Right kidney (tissue), 9 donors: Measurements from ENCODE around the gene DCP2.
"Not testable (repeated sequence)": the region's sequence is repeated elsewhere in the genome, so short reads cannot be mapped to it uniquely, and the experiment has no call there.

Experiments
- DNase-seq: peaks from one replicate; pipeline ENCODE4 v3.0.0-alpha.2; 2016
- long read RNA-seq, 8 donors: transcript quantifications; one replicate each; lab custom pipeline, GENCODE V29; 2026

DCP2 gene
- long read RNA-seq, donor 1, full-length matches to known transcripts = 7 of 7 reads
- long read RNA-seq, donor 1, partial matches to known transcripts = 0 of 7 reads
- long read RNA-seq, donor 1, other reads (novel, unspliced or antisense) = 0 of 7 reads
- long read RNA-seq, donor 2, full-length matches to known transcripts = 6 of 6 reads
- long read RNA-seq, donor 2, partial matches to known transcripts = 0 of 6 reads
- long read RNA-seq, donor 2, other reads (novel, unspliced or antisense) = 0 of 6 reads
- long read RNA-seq, donor 3, full-length matches to known transcripts = 8 of 14 reads
- long read RNA-seq, donor 3, partial matches to known transcripts = 6 of 14 reads
- long read RNA-seq, donor 3, other reads (novel, unspliced or antisense) = 0 of 14 reads
- long read RNA-seq, donor 4, full-length matches to known transcripts = 4 of 4 reads
- long read RNA-seq, donor 4, partial matches to known transcripts = 0 of 4 reads
- long read RNA-seq, donor 4, other reads (novel, unspliced or antisense) = 0 of 4 reads
- long read RNA-seq, donor 5, full-length matches to known transcripts = 7 of 7 reads
- long read RNA-seq, donor 5, partial matches to known transcripts = 0 of 7 reads
- long read RNA-seq, donor 5, other reads (novel, unspliced or antisense) = 0 of 7 reads
- long read RNA-seq, donor 6, full-length matches to known transcripts = 6 of 6 reads
- long read RNA-seq, donor 6, partial matches to known transcripts = 0 of 6 reads
- long read RNA-seq, donor 6, other reads (novel, unspliced or antisense) = 0 of 6 reads
- long read RNA-seq, donor 7, full-length matches to known transcripts = 8 of 15 reads
- long read RNA-seq, donor 7, partial matches to known transcripts = 7 of 15 reads
- long read RNA-seq, donor 7, other reads (novel, unspliced or antisense) = 0 of 15 reads
- long read RNA-seq, donor 8, full-length matches to known transcripts = 9 of 9 reads
- long read RNA-seq, donor 8, partial matches to known transcripts = 0 of 9 reads
- long read RNA-seq, donor 8, other reads (novel, unspliced or antisense) = 0 of 9 reads

DNA sequence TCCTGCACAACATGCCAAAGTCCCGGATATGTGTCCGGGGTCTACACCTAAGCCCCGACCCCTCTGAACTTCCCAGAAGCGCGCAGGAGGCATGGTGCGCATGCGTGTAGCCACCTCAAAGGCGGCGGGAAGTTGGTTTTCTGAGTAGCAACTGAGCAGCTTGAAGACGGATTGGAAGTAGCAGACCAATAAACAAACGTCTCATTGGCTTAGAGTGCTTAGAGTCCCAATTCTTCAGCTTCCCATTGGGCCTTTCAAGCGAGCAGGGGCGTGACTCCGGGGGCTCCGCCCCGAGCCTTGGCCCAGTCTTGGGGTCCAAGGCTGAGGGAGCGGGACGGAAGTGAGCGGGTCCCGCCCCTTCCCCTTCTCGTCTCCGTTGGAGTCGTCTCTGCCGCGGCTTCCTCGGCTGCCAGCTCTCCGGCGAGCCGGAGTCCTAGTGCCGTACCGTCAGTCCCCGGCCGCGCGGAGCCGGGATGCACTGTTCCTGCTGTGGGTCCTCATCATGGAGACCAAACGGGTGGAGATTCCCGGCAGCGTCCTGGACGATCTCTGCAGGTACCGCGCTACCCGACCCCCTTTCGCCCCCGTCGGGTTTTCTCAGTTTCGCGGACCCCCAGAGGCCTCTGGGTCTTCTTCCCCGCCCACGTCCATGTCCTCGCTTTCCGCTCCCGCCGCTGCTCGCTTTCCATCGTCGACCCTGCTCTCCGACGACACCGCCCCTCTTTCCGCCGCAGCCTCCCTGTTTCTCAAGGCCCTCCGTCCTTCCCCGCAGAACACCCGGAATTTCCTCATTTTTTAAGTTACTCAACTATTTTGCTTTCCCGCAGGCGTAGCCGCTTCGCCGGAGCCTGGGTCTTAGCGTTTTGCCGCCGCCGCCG, at the start of gene DCP2:
Gene DCP2, plus strand, starts transcription at position 367 of the 878 bp plus-strand sequence. Its CDS starts 136 bp downstream, at position 503.
- peak; percentile 94 for DNase-seq

- DNase-seq = no peak
Observed at GRCh38 chr5:112929336-112930081, 47.1 kb upstream of the DCP2 start.

DNA sequence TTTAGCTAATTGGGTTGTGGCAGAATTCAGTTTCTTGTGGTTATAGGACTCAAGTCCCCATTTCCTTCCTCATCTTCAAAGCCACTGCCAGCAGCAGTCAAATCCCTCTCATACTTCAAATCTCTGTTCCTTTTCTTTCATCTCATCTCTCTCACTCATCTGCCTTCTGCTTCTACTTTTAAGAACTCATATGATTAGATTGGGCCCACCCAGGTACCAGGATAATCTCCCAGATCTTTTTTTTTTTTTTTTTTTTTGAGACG, 46.6 kb upstream of the DCP2 start:
- DNase-seq = no peak

- no peak for DNase-seq
Observed at GRCh38 chr5:112931473-112931872, 45.1 kb upstream of the DCP2 start.

DNA sequence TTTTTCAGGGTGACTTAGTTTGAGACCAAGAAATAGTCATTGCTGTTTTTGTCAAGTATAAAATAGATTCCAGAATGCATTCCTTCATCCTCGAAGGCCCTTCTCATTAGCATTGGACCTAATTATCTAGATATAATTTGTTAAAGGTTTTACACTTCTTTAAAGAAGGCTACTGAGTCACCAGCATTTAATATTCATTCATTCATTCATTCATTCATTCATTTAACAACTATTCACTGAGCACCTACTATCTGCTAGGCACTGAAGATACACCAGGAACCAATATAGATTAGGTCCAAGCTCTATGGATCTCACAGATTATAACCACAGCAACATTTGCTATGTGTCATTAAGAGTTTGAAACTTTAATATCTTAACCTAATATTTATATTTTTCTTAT, 43.5 kb upstream of the DCP2 start:
- no peak for DNase-seq

GRCh38 chr5:112933651-112934365, 42.8 kb upstream of the DCP2 start:
- no peak for DNase-seq

DNA sequence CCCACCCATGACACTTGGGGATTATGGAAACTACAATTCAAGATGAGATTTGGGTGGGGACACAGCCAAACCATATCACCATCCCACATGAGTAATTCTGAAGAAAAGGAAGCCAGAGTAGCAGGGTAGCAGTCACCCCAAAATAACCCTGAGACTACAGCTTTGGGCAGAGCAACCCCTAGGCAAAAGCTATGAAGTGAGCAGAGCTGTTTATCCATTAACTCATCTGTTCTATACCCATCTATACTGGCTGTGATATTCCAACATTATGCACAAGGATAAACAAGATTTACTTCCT, 42.3 kb upstream of the DCP2 start:
- no peak for DNase-seq

- no peak for DNase-seq
Observed at GRCh38 chr5:112935675-112936074, 40.9 kb upstream of the DCP2 start.

DNA sequence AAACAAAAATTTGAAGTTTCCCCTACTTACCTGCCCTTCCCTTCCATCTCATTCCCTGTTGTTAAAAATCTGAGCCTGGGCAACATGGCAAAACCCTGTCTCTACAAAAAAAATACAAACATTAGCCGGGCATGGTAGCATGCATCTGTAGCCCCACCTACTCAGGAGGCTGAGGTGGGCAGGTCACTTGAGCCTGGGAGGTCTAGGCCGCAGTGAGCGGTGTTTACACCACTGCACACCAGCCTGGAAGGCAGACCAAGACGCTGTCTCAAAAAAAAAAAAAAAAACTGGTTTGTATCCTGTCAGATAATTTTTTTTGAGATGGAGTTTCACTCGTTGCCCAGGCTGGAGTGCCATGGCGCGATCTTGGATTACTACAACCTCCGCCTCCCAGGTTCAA, 38.3 kb upstream of the DCP2 start:
- no peak for DNase-seq

DNA sequence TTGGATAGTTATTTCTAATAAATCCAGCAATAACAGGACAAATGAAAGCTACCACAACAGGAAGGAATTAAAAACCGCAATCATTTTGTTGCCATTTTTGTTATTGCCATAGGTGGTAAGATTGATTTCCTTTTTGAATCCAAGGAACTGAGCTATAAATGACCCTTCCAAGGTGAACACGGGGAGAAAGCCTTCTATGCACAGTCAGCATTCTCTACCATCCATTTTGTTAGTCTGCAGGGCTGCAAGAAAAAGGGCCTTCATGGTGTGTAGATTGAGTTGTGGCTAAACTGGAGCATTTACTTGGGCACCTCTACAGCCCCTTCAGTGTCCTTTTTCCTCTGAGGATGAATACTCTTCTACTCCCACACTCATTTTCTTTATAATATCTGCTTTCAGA, 35.9 kb upstream of the DCP2 start:
- DNase-seq = no peak

DNA sequence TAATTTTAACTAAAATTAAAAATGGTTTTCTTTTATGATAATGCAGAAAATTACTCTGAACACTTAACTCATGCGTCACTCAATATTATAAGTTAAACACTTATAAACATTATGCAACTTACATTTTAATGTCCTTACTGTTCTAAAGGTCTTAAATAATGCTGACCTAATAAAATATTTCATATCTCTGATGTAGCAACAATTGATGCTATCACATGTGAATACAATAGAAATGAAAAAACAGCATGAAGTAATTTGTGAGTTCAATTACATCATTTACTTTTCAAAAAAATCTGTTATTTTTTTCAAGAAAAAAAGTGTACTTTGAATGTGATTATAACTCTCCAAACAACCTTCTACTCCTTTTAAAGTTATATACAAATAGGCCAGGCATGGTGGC, 28.1 kb upstream of the DCP2 start:
- no peak for DNase-seq

DNA sequence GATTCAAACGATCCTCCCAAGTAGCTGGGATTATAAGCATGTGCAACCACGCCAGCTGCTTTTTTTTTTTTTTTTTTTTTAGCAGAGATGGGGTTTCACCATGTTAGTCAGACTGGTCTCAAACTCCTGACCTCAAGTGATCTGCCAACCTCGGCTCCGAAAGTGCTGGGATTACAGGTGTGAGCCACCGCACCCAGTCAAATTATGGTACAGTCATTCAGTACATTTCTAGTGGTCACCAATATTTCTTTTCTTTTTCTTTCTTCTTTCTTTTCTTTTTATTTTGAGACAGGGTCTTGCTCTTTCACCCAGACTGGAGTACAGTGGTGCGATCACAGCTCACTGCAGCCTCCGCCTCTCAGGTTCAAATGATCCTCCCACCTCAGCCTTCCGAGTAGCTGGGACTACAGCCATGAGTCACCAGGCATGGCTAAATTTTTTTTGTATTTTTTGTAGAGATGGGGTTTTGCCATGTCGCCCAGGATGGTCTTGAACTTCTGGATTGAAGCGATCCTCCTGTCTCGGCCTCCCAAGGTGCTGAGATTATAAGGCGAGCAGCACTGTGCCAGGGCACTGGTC, 25.4 kb upstream of the DCP2 start:
- DNase-seq = no peak

GRCh38 chr5:112956606-112957005, 20.0 kb upstream of the DCP2 start:
- DNase-seq = no peak

GRCh38 chr5:112957036-112957808, 19.4 kb upstream of the DCP2 start:
- DNase-seq = no peak

- no peak for DNase-seq
Observed at GRCh38 chr5:112958093-112959088, 18.2 kb upstream of the DCP2 start.

GRCh38 chr5:112959872-112960271, 16.7 kb upstream of the DCP2 start:
- DNase-seq = not testable (repeated sequence)

DNA sequence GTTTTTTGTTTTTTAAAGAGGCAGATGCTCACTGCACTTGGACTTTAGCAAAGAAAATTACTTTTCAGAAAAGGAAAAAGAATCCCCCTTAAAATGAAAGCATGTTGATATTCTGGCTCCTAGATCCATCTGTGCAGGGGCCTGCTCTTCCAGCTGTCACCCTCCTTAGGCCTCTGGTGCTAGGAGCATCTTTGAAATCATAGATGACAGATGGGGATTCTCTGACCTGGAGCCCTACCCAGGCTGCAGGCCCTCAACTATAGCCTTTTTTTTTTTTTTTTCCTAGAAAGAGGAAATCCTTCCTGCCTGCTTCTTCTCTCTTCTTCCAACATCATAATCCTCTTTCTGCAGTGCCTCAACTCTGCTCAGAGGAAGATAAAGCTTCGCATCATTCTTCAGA, 16.3 kb upstream of the DCP2 start:
- DNase-seq = no peak

DNA sequence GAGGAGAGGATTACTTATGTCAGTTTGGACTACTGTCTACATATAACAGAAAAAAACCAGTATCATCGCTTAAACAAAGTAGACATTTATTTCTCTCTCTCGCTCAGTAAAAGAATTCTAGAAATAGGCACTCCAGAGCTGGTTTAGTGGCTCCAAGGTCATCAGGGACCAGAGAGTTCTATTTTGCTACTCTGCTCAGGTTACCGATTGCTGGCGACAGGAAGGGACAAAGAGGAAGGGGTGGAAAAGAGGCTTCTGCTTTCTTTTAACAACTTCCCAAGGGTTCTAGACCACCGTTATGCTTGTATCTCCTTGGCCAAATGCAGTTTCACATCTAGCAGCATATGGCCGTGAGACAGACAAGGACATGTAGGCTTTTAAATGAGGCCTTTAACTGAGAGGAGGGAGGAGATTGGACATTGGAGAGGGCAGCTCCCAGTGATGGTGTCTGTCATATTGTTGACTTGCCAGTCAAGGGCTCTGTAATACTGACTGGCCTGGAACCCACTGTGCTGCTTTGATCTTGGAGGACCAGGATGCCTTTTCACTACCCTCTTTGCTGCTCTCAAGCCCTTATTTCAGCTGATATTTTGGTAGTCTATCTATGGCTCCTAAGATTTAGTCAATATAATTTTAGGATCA, 15.6 kb upstream of the DCP2 start:
- DNase-seq = no peak
